T-helper 2 cell treated with Interferon-gamma antibody and Interleukin-4, amounts not matched to agents 100 ng/mL and 5 ng/mL, for 36 hours (primary cell): ENCODE data around the gene HTR3E. TPM values are rescaled to one million over a fixed set of nuclear protein-coding genes. Genes with fewer than 3 reads are reported as not detected.

Experiments
- intact Hi-C: fragments of 100-400 bp; cut with micrococcal nuclease; formaldehyde crosslinking; loops from one replicate; pipeline ENCODE4 v1.15.1; 2023
- total RNA-seq: library from RNA; stranded (reverse); gene quantifications from 2 replicates; pipeline ENCODE4 v1.2.3, GENCODE V29; 2022

The HTR3E gene
- total RNA-seq, 1 donor from 2014 or later = not detected

DNA sequence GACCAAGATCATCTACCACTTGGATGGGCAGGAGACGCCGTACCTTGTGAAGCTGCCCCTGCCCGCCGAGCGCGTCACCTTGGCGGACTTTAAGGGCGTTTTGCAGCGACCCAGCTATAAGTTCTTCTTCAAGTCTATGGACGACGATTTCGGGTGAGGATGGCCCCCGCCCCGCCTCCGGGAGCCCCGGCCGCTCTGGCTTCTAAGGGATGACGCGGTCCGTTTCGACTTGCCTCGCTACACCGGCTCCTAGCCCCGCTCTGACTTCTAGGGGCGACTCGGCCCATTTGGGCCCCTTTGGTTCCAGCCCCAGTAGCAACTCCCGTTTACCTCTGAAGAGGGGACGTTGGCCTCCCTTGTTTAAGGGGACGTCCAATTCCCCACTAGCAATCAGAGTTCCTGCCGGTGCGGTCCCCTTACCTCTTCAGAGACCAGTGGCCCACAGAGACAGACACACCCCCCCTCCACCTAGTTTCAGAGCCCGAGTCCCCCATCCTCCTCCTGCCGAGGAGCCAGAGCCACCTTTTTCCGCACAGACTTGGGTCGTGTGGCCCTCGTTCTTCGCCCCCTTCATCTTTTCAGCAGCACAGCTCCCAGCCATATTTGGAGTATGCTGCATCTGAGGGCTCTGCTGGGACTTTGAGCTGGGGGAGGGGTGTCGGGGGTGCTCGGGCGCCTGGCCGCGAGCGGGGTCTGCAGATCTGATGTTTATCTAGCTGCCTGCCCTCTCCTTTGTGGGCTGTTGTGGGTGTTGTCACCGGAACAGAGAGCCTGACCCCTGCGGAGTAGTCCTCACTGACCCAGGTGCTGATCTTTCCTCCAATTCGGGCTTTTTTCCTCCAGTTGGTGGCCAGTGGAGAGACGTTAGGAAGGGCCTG, 59.0 kb downstream of the HTR3E start:
- intact Hi-C loops = loop anchor here (1.0 kb wide), 3 partner anchors 18 to 30 kb away; partner anchors contain the start of genes ABCF3, AP2M1 and EIF2B5

DNA sequence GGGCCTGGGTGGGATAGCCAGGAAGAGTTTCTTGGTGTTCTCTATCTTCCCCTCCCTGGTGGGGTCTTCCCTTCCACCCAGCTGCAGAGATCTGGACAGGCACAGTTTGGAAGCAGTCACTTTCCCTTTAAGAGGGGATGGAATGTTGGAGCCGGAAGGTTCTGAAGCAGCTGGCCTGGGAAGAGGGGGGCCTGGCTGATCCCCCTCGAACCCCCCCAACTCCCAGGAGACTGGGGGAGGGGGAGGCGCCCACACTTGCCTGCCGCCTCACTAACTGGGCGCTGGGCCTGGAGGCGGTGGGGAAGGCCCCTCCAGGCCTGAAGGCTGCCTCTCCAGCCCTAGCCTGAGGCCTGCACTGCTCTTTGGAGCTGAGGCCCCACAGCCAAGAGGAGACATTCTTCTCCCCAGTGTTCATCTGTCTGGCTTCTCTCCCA, 59.7 kb downstream of the HTR3E start:
- intact Hi-C loops = loop anchor here (1.0 kb wide), 1 partner anchor 30 kb away; the partner anchor contains the start of gene ABCF3

Other genes starting within 250 kb of the HTR3E start
- 53.2 and 54.5 TPM in 2 replicates for gene PARL, start 212.2 kb upstream of the HTR3E start, total RNA-seq
- gene ABCC5, start 79.2 kb upstream of the HTR3E start, total RNA-seq = 17.7 and 19.1 TPM in 2 replicates
- gene HTR3D, start 65.3 kb upstream of the HTR3E start, total RNA-seq = not detected in 2 replicates
- not detected in 2 replicates for gene HTR3C, start 44.0 kb upstream of the HTR3E start, total RNA-seq
- 57.1 and 65.5 TPM in 2 replicates for gene EIF2B5, start 38.3 kb downstream of the HTR3E start, total RNA-seq
- gene DVL3, start 58.3 kb downstream of the HTR3E start, total RNA-seq = 39.7 and 44.5 TPM in 2 replicates
- gene AP2M1, start 77.8 kb downstream of the HTR3E start, total RNA-seq = 194 and 211 TPM in 2 replicates
- 58.1 and 60.0 TPM in 2 replicates for gene ABCF3, start 89.1 kb downstream of the HTR3E start, total RNA-seq
- not detected in 2 replicates for gene VWA5B2, start 132.5 kb downstream of the HTR3E start, total RNA-seq
- 48.5 and 53.0 TPM in 2 replicates for gene ALG3, start 151.9 kb downstream of the HTR3E start, total RNA-seq
- 5.0 and 6.4 TPM in 2 replicates for gene EEF1AKMT4, start 152.6 kb downstream of the HTR3E start, total RNA-seq
- gene CAMK2N2, start 164.5 kb downstream of the HTR3E start, total RNA-seq = 0.14 and 0.16 TPM in 2 replicates
- gene ECE2, start 179.0 kb downstream of the HTR3E start, total RNA-seq = not detected in 2 replicates
- gene PSMD2, start 202.2 kb downstream of the HTR3E start, total RNA-seq = 225 and 230 TPM in 2 replicates
- gene EIF4G1, start 217.5 kb downstream of the HTR3E start, total RNA-seq = 397 and 400 TPM in 2 replicates
- gene FAM131A, start 240.5 kb downstream of the HTR3E start, total RNA-seq = 3.8 and 5.3 TPM in 2 replicates